GM19035 (cell line): Measurements from ENCODE around the gene LRRIQ4.

Source experiments
- ATAC-seq: cut with Tn5 transposase; IDR thresholded peaks from one replicate; pipeline ENCODE4 v1.9.1; 2021; ENCODE audit not compliant: unreplicated experiment

The LRRIQ4 gene

GRCh38 chr3:169809230-169809795, 3.4 kb upstream of the LRRIQ4 start:
- ATAC-seq = no peak

GRCh38 chr3:169811631-169812331, 889 bp upstream of the LRRIQ4 start:
- ATAC-seq = peak; percentile 14

- no peak for ATAC-seq
These were observed 608 bp downstream of the LRRIQ4 start for GRCh38 chr3:169813278-169813677.

GRCh38 chr3:169813757-169814517, 1.3 kb downstream of the LRRIQ4 start:
- ATAC-seq = peak; percentile 85

DNA sequence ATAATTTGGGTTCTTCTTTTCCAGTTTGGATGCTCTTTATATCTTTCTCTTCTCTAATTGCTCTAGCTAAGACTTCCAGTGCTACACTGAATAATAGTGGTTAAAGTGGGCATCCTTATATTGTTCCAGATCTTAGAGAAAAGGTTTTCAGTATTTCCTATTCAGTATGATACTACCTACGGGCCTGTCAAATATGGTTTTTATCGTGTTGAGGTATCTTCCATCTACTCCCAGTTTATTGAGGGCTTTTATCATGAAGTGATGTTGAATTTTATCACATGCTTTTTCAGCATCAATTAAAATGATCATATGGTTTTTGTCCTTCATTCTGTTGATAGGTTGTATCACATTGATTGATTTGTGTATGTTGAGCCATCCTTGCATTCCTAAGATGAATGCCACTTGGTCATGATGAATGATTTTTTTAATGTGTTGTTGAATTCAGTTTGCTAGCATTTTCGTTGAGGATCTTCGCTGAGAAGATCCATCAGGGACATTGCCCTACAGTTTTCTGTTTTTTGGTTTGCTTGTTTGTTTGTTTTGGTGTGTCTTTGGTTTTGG, 3.0 kb downstream of the LRRIQ4 start:
- no peak for ATAC-seq

DNA sequence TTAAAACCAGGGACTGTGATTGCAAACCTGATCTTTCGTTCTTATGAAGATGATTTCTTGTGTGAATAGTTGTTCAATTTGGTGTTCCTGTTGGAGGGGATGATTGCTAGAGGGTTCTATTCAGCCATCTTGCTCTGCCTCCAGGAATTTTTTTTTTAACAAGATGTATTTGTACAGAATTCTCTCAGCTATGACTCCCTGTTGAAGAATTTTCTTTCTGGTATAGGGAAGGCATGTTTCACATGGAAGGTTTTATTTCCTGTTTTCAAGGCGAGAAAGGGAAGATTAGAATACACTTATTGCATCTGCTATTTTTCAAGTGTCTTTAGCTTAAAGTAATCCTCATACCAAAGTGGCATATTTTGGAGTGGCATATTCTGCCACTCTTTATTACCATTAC, 5.6 kb downstream of the LRRIQ4 start:
- ATAC-seq = no peak

DNA sequence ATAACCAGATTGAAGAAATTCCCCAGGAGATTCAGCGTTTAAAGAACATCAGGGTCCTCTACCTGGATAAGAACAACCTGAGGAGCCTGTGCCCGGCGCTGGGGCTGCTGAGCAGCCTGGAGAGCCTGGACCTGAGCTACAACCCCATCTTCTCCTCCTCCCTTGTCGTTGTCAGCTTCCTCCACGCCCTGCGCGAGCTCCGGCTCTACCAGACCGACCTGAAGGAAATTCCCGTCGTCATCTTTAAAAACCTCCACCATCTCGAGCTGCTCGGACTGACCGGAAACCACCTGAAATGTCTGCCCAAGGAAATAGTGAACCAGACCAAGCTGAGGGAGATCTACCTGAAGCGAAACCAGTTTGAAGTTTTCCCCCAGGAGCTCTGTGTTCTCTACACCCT, 9.4 kb downstream of the LRRIQ4 start:
- ATAC-seq = no peak

DNA sequence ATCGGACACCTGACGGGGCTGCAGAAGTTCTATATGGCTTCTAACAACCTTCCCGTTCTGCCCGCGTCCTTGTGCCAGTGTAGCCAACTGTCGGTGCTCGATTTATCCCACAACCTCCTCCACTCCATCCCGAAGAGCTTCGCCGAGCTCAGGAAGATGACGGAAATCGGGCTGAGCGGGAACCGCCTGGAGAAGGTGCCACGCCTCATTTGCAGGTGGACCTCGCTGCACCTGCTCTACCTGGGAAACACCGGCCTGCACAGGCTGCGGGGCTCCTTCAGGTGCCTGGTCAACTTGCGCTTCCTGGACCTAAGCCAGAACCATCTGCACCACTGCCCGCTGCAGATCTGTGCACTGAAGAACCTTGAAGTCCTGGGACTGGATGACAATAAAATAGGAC, 9.9 kb downstream of the LRRIQ4 start:
- ATAC-seq = no peak

- no peak for ATAC-seq
These were observed 10.3 kb downstream of the LRRIQ4 start for GRCh38 chr3:169822983-169823382.

DNA sequence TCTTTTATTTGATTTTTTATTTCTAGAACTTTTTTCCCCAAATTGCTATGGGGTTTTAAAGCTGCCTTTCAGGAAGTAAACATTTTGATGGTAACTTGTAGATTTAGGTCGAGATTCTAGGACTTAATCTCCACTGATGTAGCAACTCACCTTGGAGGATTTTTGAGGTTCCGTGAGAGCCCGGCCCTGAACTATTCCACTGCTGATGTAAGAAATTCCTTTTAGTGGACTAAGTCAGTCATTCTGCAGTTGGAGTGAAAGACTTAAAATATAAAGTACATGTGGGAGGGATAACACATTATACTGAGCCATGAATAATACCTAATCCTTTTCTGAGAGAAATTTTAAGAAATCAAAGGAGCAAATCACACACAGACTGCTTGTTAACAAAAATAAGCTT, 12.6 kb downstream of the LRRIQ4 start:
- no peak for ATAC-seq

DNA sequence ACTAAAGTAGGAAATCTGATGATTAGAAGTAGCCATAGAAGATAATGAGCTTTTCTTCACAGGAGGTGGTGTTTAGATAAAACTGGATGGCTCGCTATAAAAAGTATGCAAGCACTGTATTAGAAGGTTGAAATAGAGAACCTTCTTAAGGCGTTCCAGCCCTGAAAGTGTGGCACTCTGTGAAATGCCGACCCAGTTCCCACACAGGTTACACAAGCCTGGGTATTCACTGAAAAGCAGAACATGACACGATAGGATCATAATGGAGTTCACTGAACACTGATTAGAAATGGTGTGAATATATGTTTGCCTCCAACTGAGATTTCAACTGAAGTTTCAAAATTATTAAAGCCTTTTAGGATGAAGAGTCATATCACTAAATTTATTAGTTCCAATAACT, 15.0 kb downstream of the LRRIQ4 start:
- no peak for ATAC-seq

GRCh38 chr3:169835533-169835932, 22.9 kb downstream of the LRRIQ4 start:
- ATAC-seq = no peak

DNA sequence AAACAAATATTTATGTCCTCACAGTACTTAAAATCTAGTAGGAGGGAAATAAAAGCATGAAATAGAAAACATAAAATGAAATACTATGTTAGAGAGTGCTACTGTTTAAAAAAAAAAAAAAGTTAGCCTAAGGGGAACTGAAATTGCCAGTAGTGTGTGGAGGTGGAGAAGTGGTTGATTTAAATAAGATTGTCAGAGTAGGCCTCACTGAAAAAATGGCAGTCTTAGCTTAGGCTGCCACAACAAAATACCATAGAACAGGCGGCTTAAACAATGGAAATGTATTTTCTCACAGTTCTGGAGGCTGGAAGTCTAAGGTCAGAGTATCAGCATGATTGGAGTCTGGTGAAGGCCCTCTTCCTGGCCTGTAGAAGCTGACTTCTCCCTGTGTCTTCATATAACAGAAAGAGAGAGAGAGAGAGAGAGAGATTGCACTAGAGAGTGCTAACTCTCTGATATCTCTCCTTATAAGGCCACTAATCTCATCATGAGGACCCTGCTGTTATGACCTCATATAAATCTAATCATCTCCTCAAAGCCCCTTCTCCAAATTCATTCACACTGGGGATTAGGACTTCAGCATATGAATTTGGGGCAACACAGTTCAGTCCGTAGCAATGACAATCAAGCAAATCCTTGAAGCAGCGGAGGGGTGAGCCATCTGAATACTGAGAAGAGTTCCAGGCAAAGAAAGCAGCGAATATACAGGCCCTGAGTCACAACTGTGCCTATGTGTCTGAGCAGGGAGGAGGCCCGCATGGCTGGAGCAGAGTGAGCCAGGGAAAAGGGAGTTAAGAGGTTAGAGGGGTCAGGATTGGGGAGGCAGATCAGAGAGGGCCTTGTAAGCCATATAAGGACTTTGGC, 23.6 kb downstream of the LRRIQ4 start:
- peak; percentile 95 for ATAC-seq

DNA sequence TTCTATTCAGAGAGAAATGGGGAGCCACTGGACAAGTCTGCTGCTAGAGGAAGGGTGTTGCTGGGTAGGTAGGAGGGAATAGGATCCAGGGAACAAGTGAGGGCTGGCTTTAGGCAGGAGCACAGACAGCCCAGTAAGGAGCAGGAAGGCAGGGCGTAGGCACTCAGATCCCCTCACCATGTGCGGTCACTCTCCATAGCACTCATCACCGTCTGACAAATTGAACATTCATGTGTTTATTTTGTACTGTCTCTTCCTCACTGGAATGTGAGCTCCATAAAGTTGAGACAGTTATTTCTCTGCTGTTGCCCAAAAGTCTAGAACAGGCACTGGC, 24.2 kb downstream of the LRRIQ4 start:
- ATAC-seq = no peak

DNA sequence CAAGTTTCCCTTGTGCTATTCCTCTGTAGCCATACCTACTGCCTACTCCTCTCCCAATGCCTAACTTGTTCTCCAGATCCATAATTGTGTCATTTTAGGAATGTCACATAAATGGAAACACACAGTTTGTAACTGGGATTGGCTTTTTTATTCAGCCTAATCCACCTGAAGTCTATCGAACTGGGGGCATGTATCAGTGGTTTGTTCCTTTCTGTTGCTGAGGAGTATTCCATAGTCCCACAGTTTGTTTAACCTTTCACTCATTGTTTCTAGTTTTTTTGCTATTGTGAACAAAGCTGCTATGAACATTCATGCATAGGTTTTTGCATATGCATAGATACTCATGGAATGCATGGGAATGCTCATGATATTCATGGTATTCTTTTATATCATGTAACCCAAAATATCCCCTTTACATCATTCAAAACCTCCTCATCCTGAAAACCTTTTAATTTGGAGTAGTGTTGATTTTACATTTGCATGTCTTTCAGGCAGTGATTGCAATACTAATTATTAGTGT, 25.9 kb downstream of the LRRIQ4 start:
- ATAC-seq = no peak

GRCh38 chr3:169841171-169841570, 28.5 kb downstream of the LRRIQ4 start:
- ATAC-seq = no peak

- ATAC-seq = no peak
These were observed 30.3 kb downstream of the LRRIQ4 start for GRCh38 chr3:169842960-169843359.

GRCh38 chr3:169846458-169847193, 34.0 kb downstream of the LRRIQ4 start:
- peak; percentile 97 for ATAC-seq

DNA sequence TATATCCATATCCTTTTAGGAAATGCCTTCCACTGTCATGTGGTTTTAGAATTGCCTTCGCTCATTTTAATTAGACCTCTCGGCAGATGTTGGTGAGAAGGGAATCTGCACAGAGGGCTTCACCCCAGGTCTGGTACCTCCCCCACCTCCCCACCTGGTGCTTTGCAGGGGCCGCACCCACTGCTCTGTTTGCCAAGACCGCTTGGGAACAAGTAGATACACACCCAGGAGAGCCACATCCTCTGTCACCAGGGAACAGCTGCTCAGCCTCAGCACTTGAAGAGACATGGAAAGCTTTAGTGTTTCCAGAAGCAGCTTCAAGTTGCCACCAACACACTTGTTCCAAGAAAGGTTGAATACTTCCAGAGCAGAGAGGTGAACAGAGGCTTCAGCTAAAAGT, 35.2 kb downstream of the LRRIQ4 start:
- ATAC-seq = no peak

DNA sequence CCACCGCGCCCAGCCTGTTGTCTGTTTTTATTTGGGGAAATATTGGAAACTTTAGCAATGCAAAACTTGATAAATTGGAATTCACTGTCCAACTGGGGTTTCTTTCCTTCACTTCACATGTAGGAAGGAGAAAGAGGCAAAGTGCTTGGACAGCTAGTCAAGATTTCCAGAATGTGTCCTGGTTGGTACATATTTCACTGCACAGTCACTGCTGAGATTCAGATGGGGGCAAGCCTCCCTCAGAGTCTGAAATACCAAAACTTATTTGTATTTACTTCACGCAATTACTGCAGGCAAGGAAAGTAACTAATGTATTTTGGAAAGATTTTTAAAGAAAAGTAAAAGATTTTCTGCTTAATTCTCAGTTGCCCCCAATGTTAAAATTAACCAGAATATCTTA, 36.1 kb downstream of the LRRIQ4 start:
- no peak for ATAC-seq
